ENCODE results near the gene CDS2.

Gene CDS2

DNA sequence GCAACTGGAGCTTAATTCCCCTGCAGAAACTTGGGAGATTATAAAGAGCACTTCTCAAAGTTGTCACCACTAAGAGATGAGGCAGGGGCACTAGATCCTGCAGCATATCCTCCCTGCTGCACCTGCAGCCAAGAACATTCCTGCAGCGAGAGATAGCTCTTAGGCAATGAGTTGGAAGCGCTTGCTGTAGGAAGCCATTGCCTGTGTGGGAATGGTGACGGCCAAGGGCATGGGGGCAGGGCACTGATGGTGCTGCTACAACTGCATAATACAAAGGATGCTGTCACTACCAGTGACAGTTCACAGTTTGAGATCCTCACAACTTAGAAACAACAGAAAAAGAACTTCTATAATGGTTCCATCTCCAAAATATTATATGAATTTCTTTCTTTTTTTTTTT is 89.9 kb downstream of the CDS2 start:
- DNase-seq: no peak

- DNase-seq: no peak
Measured at GRCh38 chr20:5217616-5218015, 90.8 kb downstream of the CDS2 start.

DNA sequence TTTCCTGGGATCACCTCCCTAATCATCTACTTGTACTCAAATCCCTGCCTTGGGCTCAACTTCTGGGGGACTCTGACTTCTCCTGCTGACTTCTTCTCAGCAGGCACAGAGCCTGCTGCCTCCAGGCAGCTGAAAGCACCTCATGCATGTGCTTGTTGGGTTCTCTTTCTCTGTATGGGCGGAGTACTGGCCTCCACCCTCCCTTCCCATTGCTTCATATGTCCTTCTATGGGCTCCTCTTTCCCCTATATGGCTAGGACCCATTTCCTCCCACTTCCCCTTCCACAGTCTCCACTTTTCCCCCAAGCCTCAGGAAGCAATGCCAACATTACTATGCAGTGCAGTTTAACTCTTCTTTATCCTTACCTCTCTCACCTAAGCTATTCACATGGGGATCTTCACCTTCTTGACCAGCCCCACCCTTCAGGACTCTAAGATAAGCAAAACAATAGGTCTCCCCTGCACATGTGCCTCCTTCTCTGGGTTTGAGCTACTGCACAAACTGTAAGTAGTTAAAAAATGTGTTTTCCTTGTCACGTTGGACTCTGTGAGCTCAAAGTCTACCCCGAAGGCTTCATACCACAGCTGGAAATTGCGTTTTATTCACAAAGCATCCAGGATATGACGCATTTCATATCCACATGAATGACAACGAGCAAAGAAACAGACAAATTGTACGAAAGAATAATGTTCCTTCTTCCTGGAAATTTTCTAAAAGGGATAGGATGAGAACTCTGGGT is 93.7 kb downstream of the CDS2 start:
- no peak for DNase-seq

DNA sequence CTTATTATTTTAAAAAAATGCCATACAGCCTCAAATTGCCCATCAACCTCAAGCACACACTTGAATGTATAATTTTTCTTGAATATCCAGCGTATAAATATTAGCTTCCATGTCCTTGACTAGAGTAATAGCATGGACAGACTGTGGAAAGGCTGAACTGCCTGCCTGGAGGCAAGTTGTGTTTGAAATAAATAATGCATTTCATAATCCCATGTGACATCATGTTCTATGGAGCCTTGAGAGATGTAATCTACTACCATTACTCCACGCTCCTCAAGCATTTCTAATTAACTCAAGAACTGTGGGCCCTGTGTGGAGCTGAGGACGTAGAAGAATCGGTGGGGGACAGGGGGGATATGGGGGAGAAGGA is 94.2 kb downstream of the CDS2 start:
- no peak for DNase-seq

DNA sequence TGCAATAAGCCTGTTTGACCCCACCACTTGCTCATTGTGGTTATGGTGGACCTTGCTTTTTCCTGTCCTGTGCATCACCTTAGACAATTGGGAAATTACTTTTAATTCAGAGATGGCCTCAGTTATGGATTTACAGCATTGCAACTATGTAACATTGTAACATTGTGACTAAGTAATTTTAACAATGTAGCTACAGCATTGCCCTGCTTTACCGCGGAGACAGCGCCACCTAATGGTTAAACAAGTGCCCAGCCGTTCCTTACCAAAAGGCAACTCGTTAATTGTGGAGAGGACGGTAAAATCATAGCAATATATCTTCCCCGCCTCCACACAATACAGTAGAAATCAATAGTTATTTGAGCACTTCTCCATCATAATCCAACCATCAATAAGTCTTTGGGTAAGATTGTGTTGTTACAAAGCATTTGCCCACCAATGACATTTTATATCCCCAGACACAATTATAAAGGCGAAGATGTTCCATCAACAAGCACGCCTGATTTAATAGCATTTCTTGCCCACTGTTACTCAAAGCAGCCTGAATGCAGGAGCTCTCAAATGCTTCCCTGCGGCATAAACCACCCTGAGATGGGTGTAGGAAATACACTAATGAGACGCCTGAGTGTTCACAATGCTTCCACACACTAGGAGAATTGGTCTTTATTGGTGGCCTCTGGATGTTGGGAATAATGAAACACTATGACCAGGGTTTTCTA is 96.3 kb downstream of the CDS2 start:
- peak; percentile 39 to 61 for DNase-seq

DNA sequence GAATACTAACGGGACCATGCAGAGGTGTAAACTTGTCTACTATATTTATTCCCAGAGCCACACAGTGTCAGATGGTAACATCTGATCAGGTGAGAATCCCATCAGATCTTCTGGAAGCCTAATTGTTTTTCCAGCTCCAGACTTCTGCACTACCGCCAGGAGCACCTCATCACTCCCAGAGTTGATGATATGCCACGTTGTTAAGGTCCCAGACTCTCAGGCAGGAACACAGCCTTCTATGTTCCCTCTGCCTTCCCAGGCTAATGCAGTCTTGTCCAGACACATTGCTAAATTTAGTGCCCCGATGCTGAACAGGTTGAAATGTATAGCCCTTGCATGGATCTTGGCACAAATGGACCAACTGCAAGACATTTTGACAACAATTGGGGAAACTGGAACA is 103.7 kb downstream of the CDS2 start:
- no peak for DNase-seq

DNA sequence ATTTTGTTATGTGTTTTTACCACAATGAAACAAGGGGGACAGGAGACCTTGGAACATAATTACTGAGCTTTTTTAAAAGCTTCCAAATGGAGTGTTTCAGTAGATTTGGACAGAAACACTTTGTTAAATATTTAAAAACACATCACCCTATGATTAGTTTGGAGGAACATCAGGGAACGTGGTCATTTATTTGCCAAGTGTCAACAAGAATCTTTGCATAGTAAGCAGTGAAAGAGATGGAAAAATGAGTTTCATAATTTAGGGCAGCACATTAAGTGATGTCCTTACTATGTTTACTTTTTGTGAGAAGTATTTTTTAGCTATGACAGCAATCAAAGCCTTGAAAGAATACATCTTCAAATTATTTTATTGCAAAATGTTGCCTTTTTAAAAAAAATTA is 107.3 kb downstream of the CDS2 start:
- no peak for DNase-seq

DNA sequence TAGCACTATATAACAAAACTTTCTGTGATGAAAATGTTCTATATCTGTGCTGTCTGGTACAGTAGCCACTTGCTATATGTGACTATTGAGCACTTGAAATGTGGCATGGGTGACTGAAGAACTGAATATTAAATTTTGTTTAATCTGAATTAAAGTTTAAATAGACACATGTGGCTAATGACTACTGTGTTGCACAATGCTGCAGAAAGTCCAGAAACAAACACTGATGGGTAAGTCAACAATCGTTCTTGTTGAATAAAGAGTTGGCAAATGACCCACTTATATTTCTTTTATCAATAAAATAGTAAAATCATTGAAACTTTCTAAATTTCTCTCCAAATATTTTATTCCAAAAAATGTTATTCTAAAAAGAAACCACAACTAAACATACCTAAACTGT is 108.2 kb downstream of the CDS2 start:
- DNase-seq: no peak

All from CD4-positive, alpha-beta T cell treated with Interferon alpha-2 for 1 hour (primary cell).